ENCODE results near the gene LRRFIP1.

The LRRFIP1 gene

GRCh38 chr2:237639052-237639835 is 11.9 kb downstream of the LRRFIP1 start:
- no peak for DNase-seq (ENCODE audit: low spot score)

- no peak for DNase-seq (ENCODE audit: low spot score)
Observed at GRCh38 chr2:237639836-237640220, 12.4 kb downstream of the LRRFIP1 start.

- DNase-seq (ENCODE audit: low spot score): no peak
Observed at GRCh38 chr2:237640493-237640998, 13.2 kb downstream of the LRRFIP1 start.

GRCh38 chr2:237642038-237642734 is 14.8 kb downstream of the LRRFIP1 start:
- no peak for DNase-seq (ENCODE audit: low spot score)

- no peak for DNase-seq (ENCODE audit: low spot score)
Observed at GRCh38 chr2:237643066-237643465, 15.7 kb downstream of the LRRFIP1 start.

GRCh38 chr2:237643582-237644380 is 16.4 kb downstream of the LRRFIP1 start:
- no peak for DNase-seq (ENCODE audit: low spot score)

GRCh38 chr2:237644381-237644703 is 17.0 kb downstream of the LRRFIP1 start:
- DNase-seq (ENCODE audit: low spot score): no peak

- DNase-seq (ENCODE audit: low spot score): no peak
Observed at GRCh38 chr2:237645261-237645660, 17.9 kb downstream of the LRRFIP1 start.

GRCh38 chr2:237647176-237648015 is 20.0 kb downstream of the LRRFIP1 start:
- no peak for DNase-seq (ENCODE audit: low spot score)

GRCh38 chr2:237648016-237648381 is 20.6 kb downstream of the LRRFIP1 start:
- DNase-seq (ENCODE audit: low spot score): no peak

GRCh38 chr2:237649541-237650454 is 22.4 kb downstream of the LRRFIP1 start:
- no peak for DNase-seq (ENCODE audit: low spot score)

GRCh38 chr2:237650455-237650850 is 23.1 kb downstream of the LRRFIP1 start:
- no peak for DNase-seq (ENCODE audit: low spot score)

- no peak for DNase-seq (ENCODE audit: low spot score)
Observed at GRCh38 chr2:237651761-237652160, 24.4 kb downstream of the LRRFIP1 start.

GRCh38 chr2:237652181-237652580 is 24.8 kb downstream of the LRRFIP1 start:
- DNase-seq (ENCODE audit: low spot score): no peak

- DNase-seq (ENCODE audit: low spot score): no peak
Observed at GRCh38 chr2:237652854-237653253, 25.5 kb downstream of the LRRFIP1 start.

- DNase-seq (ENCODE audit: low spot score): no peak
Observed at GRCh38 chr2:237653776-237654558, 26.6 kb downstream of the LRRFIP1 start.

GRCh38 chr2:237657063-237657462 is 29.7 kb downstream of the LRRFIP1 start:
- no peak for DNase-seq (ENCODE audit: low spot score)

GRCh38 chr2:237660381-237660900 is 33.1 kb downstream of the LRRFIP1 start:
- DNase-seq (ENCODE audit: low spot score): no peak

- DNase-seq (ENCODE audit: low spot score): no peak
Observed at GRCh38 chr2:237661270-237661669, 33.9 kb downstream of the LRRFIP1 start.
